GM12891 (cell line): ENCODE measurements around the gene CAPN11.

ENCODE experiments used
- DNase-seq: peaks from one replicate; pipeline ENCODE4 v3.0.0; 2011; ENCODE audit warnings: low spot score; ENCODE audit not compliant: insufficient read length
- FAIRE-seq: peaks from 2 replicates; lab custom pipeline; 2011; peaks lifted over from hg19 to GRCh38; lab: Jason Lieb, UNC
- PAX5 ChIP-seq: IDR thresholded peaks from 2 replicates; pipeline ENCODE4 v1.6.1; 2011; ENCODE audit warnings: low read length, moderate library complexity, mild to moderate bottlenecking; ENCODE audit not compliant: insufficient read depth, severe bottlenecking
- POLR2A ChIP-seq: IDR thresholded peaks from 2 replicates; pipeline ENCODE4 v1.6.1; 2011; ENCODE audit warnings: low read depth, low read length, control low read depth
- POLR2AphosphoS5 ChIP-seq: IDR thresholded peaks from 2 replicates; pipeline ENCODE4 v1.6.1; 2011; ENCODE audit warnings: low read depth, low read length, control low read depth
- POU2F2 ChIP-seq: IDR thresholded peaks from 2 replicates; pipeline ENCODE4 v1.6.1; 2011; ENCODE audit warnings: low read depth, mild to moderate bottlenecking, control low read depth, low read length, moderate library complexity
- SPI1 ChIP-seq: IDR thresholded peaks from 2 replicates; pipeline ENCODE4 v1.6.1; 2011; ENCODE audit warnings: low read depth, low read length, control low read depth
- TAF1 ChIP-seq: IDR thresholded peaks from 2 replicates; pipeline ENCODE4 v1.6.1; 2011; ENCODE audit warnings: low read depth, low read length, control low read depth

CAPN11 gene

DNA sequence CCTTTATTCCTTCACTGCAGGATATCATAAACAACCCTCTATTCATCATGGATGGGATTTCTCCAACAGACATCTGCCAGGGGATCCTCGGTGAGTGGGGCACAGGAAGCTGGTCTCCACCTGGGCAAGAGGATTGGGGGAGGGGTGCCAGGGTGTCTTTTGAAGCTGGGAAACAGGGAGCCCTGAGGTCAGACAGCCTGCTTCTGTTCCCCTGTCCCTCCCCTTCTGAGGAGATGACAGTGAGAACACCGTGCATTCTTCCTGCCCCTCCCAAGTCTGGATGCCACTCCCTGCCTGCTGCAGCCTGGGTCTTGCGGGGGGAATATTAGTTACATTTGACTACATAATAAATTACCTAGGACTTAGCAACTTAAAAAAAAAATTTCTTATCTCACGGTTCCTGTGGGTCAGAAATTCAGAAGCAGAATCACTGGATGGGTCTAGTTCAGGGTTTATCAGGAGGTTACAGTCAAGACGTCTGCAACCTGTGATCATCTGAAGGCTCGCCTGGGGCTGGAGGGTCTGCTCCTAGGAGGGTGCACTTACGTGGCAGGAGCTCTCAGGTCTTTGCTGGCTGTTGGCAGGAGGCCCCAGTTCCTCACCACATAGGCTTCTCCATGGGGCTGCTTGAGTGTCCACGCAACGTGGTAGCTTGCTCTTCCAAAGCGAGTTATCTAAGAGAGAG lies 11.4 kb downstream of the CAPN11 start:
- TF ChIP-seq PAX5 (no peak), POU2F2 (no peak), SPI1 (no peak), TAF1 (no peak), POLR2AphosphoS5 (no peak), POLR2A (no peak)
- DNase-seq (no peak), FAIRE-seq (no peak)

DNA sequence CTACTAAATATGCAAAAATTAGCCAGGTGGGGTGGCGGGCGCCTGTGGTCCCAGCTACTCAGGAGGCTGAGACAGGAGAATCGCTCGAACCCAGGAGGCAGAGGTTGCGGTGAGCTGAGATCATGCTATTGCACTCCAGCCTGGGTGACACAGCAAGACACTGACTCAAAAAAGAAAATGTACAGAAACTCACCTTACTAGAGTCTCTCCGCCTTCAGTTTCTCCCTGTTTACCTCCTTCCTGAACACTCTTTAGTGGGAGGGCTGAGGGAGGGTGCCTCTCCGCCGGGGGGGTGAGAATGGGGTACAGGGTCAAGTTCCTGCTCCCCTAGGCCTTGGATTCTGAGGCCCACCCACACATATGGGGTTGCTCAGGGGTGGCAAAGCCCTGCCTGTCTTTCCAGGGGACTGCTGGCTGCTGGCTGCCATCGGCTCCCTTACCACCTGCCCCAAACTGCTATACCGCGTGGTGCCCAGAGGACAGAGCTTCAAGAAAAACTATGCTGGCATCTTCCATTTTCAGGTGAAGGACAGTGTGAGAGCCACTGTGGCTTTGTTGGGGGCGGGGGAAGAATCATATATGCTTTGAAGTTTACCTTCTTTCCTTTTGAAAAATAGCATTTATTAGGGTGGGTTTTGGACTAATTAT lies 13.4 kb downstream of the CAPN11 start:
- DNase-seq: no peak
- no peak for FAIRE-seq
- TF ChIP-seq POU2F2 (no peak), POLR2A (no peak), SPI1 (no peak), TAF1 (no peak), PAX5 (no peak), POLR2AphosphoS5 (no peak)

DNA sequence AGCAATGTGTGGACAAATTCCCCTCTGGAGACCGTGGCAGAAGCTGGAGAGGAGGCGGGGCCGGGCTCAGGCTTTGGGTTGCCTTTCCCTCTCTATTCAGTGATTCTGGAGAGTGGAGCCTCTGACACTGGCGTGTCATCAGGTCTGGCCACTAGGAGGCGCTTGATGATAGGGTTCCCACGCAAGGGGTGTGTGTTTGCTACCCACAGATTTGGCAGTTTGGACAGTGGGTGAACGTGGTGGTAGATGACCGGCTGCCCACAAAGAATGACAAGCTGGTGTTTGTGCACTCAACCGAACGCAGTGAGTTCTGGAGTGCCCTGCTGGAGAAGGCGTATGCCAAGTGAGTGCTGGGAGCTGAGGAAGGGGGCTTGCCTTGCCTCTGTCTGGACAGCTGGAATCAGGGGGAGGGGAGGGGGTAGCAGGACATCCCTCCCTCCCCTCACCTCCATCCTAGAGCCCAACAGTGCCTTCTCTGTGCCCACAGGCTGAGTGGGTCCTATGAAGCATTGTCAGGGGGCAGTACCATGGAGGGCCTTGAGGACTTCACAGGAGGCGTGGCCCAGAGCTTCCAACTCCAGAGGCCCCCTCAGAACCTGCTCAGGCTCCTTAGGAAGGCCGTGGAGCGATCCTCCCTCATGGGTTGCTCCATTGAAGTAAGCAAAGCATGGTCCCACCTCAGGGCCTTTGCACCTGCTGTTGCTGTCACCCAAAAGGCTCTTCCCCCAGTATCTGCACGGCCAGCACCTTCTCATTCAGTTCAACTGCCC lies 14.3 kb downstream of the CAPN11 start:
- TF ChIP-seq POLR2AphosphoS5 (no peak), POLR2A (no peak), SPI1 (no peak), TAF1 (no peak), POU2F2 (no peak), PAX5 (no peak)
- FAIRE-seq: peak; percentile 78
- peak; percentile 76 for DNase-seq

GRCh38 chr6:44176130-44176761 lies 17.6 kb downstream of the CAPN11 start:
- TF ChIP-seq POLR2A: no peak
- FAIRE-seq (peak; percentile 35), DNase-seq (no peak)

DNA sequence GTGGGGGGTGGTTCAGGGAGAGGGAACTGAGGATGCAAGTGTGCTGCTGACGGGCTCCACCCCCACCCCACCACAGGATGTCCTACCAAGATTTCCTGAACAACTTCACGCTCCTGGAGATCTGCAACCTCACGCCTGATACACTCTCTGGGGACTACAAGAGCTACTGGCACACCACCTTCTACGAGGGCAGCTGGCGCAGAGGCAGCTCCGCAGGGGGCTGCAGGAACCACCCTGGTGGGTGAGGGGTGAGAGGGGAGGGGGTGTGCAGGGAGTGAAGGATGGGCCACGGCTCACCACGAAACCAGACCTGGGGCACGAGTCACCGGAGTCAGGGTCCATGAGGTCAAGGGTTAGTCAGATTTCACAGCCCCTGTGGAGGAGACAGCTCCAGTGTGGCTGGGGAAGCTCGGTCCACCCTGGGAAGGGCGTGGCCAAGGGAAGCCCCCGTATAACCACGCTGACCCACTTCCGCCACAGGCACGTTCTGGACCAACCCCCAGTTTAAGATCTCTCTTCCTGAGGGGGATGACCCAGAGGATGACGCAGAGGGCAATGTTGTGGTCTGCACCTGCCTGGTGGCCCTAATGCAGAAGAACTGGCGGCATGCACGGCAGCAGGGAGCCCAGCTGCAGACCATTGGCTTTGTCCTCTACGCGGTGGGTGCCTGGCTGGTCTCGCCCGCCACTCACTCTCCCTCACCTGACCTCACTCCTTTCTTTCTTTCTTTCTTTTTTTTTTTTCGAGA lies 18.3 kb downstream of the CAPN11 start:
- FAIRE-seq: peak; percentile 82
- peak; percentile 53 for DNase-seq
- TF ChIP-seq TAF1 (no peak), POLR2A (no peak), POLR2AphosphoS5 (no peak), POU2F2 (no peak), PAX5 (no peak), SPI1 (0 out of 2 replicates have a peak, but pooled peaks have one; percentile 47)

GRCh38 chr6:44177691-44178423 lies 19.2 kb downstream of the CAPN11 start:
- FAIRE-seq: no peak
- TF ChIP-seq SPI1 (no peak), PAX5 (no peak), TAF1 (no peak), POLR2A (no peak), POLR2AphosphoS5 (no peak), POU2F2 (no peak)
- no peak for DNase-seq

- DNase-seq (no peak), FAIRE-seq (no peak)
- TF ChIP-seq SPI1: no peak
- TF ChIP-seq POLR2A: no peak
- no peak for TF ChIP-seq TAF1
- no peak for TF ChIP-seq POU2F2
- no peak for TF ChIP-seq POLR2AphosphoS5
- TF ChIP-seq PAX5: no peak
Observed at GRCh38 chr6:44178424-44179071, 19.9 kb downstream of the CAPN11 start.

- TF ChIP-seq PAX5 (no peak), POU2F2 (no peak), POLR2AphosphoS5 (no peak), TAF1 (no peak), SPI1 (no peak), POLR2A (no peak)
- no peak for FAIRE-seq
- no peak for DNase-seq
Observed at GRCh38 chr6:44179072-44179536, 20.5 kb downstream of the CAPN11 start.
